ENCODE data around the gene TSTD1.

Gene TSTD1

DNA sequence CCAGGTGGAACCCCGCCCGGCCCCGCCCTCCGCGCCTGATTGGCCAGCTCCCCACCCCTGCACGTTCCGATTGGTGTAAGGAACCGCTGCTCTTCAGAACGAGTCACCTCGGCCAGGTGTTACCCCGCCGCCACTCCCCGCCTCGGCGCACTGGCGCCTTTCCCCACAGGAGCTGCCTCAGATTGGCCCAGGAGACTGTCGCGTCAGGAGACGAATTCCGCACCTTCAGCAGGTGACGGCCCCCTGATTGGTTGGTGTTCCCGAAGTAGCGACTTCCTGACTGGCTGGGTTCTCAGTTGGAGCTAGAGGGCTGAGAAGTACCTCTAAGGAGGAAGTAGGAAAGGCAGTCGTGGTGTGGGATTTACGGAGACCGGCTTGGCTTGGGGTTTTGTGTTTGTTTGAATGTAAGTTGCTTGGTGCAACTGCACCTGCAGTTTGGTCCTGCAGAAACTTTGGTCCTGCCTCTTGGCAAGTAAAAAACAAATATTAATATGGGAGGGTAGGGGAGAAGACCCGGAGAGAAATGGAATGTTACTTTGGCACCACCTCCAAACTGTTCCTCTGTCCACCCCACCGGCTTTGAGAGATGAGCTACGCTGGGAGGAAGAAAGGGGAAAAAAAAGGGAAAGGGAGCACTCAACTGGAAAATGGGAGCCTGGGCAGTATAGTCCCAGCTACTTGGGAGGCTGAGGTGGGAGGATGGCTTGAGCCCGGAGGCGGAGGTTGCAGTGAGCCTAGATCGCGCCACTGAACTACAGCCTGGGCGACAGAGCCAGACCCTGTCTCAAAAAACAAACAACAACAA is 17.4 kb downstream of the TSTD1 start:
- no peak for TF ChIP-seq SIN3A (IDR thresholded peaks at IDR 0.05; ENCODE audit: borderline replicate concordance, insufficient read depth, low read length)
- TF ChIP-seq, protein P1, sequence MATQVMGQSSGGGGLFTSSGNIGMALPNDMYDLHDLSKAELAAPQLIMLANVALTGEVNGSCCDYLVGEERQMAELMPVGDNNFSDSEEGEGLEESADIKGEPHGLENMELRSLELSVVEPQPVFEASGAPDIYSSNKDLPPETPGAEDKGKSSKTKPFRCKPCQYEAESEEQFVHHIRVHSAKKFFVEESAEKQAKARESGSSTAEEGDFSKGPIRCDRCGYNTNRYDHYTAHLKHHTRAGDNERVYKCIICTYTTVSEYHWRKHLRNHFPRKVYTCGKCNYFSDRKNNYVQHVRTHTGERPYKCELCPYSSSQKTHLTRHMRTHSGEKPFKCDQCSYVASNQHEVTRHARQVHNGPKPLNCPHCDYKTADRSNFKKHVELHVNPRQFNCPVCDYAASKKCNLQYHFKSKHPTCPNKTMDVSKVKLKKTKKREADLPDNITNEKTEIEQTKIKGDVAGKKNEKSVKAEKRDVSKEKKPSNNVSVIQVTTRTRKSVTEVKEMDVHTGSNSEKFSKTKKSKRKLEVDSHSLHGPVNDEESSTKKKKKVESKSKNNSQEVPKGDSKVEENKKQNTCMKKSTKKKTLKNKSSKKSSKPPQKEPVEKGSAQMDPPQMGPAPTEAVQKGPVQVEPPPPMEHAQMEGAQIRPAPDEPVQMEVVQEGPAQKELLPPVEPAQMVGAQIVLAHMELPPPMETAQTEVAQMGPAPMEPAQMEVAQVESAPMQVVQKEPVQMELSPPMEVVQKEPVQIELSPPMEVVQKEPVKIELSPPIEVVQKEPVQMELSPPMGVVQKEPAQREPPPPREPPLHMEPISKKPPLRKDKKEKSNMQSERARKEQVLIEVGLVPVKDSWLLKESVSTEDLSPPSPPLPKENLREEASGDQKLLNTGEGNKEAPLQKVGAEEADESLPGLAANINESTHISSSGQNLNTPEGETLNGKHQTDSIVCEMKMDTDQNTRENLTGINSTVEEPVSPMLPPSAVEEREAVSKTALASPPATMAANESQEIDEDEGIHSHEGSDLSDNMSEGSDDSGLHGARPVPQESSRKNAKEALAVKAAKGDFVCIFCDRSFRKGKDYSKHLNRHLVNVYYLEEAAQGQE (IDR thresholded peaks at IDR 0.05; ENCODE audit: insufficient read depth in 1 of 2, low read depth in 2 of 2, low read length in 2 of 2) = no peak
- TF ChIP-seq FOXP2 (optimal IDR thresholded peaks at IDR 0.05; ENCODE audit: borderline replicate concordance, extremely low read depth, extremely low read length, insufficient read depth) = no peak
- no peak for TF ChIP-seq POLR2AphosphoS5 (IDR thresholded peaks at IDR 0.05; ENCODE audit: low read depth, low read length)
- no peak for TF ChIP-seq TAF1 (IDR thresholded peaks at IDR 0.05; ENCODE audit: borderline replicate concordance, insufficient read depth, low read length)

DNA sequence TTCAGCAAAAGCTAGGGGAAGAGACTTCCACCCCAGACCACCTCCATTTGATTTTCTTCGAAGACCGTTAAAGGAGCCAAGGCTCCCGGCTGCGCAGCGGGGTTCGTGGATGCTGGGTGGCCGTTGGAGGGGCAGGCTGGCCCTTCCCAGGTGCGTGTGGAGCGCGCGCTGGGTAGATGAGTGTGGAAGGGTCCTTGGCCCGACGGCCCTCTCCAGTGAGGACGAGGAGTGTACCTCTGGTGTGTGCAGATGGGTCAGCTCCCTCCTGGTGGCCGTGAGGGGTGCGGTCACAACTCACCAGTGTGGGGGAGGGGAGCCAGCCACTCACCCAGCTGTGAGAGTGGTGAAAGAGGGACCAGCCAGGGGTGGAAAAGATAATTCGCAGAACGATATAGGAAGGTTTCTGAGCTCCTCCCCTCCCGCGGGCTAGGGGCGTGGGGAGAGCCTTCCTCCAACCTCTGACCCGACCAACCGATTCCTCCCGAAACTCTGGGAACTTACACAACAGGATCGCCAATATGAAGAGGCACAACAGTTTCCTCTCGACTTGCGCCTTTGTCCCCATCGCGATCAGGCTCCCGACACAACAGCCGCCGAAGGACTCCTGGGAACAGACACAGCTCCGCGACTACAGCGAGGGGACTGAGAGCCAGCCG is 18.1 kb downstream of the TSTD1 start, which contains the start of gene F11R:
F11R (minus strand) TSS at position 644 of the 656 bp plus-strand sequence; CDS start at position 565, 79 bp downstream.
- TF ChIP-seq TAF1 (IDR thresholded peaks at IDR 0.05; ENCODE audit: borderline replicate concordance, insufficient read depth, low read length) (no peak), FOXP2 (optimal IDR thresholded peaks at IDR 0.05; ENCODE audit: borderline replicate concordance, extremely low read depth, extremely low read length, insufficient read depth) (peak; percentile 57)

DNA sequence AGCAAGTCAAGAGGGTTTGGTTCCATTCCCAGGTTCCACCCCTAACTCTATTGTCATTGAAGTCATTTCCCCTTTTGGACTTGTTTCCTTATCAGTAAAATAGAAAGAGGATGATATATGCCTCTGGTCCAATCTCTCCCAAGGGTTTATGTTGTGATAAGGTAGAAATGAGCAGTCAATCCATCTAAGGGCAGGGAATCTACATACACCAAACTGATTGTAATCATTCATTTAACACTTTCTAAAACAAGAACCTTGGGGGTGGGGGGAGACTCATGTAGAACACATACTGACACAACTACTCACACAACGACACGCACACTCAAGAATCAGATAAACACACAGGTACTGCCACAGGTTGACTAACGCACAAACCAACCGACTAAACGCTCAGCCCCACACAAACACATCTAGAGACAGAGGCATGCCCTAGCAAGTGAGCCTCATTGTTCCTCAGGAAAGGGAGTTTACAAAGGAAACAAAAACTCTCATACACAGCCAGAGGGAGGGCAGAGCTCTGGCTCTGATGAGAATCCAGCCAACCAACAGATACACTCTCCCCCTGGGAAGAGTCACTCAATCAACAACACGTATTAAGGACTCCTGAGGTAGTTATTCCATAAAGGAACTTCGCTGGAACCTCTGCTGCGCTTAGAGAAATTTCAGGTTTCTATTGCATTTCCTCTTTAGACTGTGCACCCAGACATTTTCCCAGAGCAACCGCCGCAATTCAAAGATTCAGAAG is 18.8 kb downstream of the TSTD1 start:
- no peak for TF ChIP-seq TAF1 (IDR thresholded peaks at IDR 0.05; ENCODE audit: borderline replicate concordance, insufficient read depth, low read length)
- no peak for TF ChIP-seq POLR2AphosphoS5 (IDR thresholded peaks at IDR 0.05; ENCODE audit: low read depth, low read length)
- TF ChIP-seq SIN3A (IDR thresholded peaks at IDR 0.05; ENCODE audit: borderline replicate concordance, insufficient read depth, low read length) = no peak
- TF ChIP-seq, protein P1 (IDR thresholded peaks at IDR 0.05; ENCODE audit: insufficient read depth in 1 of 2, low read depth in 2 of 2, low read length in 2 of 2) = no peak
- no peak for TF ChIP-seq FOXP2 (optimal IDR thresholded peaks at IDR 0.05; ENCODE audit: borderline replicate concordance, extremely low read depth, extremely low read length, insufficient read depth)

DNA sequence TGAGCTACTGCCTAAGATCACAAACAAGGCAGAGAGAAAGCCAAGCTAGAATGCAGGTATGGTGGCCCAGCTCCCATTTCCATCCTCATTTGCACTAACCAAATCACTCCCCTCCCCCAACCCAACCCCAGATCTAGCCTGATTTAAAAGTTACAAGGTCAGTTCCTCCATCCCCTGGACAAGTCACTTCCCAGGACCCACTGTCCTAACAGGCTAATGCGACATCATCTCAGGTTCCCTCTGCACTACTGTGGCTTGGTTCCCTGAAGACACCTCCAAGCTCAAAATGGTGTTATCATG is 20.2 kb downstream of the TSTD1 start:
- TF ChIP-seq SIN3A (IDR thresholded peaks at IDR 0.05; ENCODE audit: borderline replicate concordance, insufficient read depth, low read length) = no peak
- TF ChIP-seq POLR2AphosphoS5 (IDR thresholded peaks at IDR 0.05; ENCODE audit: low read depth, low read length) = no peak
- no peak for TF ChIP-seq FOXP2 (optimal IDR thresholded peaks at IDR 0.05; ENCODE audit: borderline replicate concordance, extremely low read depth, extremely low read length, insufficient read depth)
- TF ChIP-seq TAF1 (IDR thresholded peaks at IDR 0.05; ENCODE audit: borderline replicate concordance, insufficient read depth, low read length) = no peak
- TF ChIP-seq, protein P1 (IDR thresholded peaks at IDR 0.05; ENCODE audit: insufficient read depth in 1 of 2, low read depth in 2 of 2, low read length in 2 of 2) = no peak

Data from PFSK-1 (cell line).